Right ventricle myocardium inferior (tissue), 1 donor: ENCODE results near the gene YWHAQ. TPM values are rescaled to one million over a fixed set of nuclear protein-coding genes. Genes with fewer than 3 reads are reported as not detected.
A peak's percentile ranks its signal among the peaks of the same experiment; 100 is the strongest.
"Not testable (repeated sequence)": the region's sequence is repeated elsewhere in the genome, so short reads cannot be mapped to it uniquely, and the experiment has no call there.

ENCODE experiments used
- ATAC-seq: fragments of 200-7000 bp; cut with Tn5 transposase; one replicate; pipeline ENCODE4 v1.9.1; 2020; ENCODE audit warnings: mild to moderate bottlenecking, moderate library complexity
- DNase-seq: peaks from one replicate; pipeline ENCODE4 v3.0.0; 2021; ENCODE audit errors: missing footprints
- intact Hi-C: fragments of 100-400 bp; cut with DNase I; formaldehyde crosslinking; loops from one replicate; pipeline ENCODE4 v1.11.0; 2022
- total RNA-seq: library from RNA; stranded (reverse); fragmentation: NEBNext Ultra II Directional; extraction: Animal tissue kit (Norgen Biotek cat#: 25700); gene quantifications from one replicate; pipeline ENCODE4 v1.2.1, GENCODE V29; 2021
- donor health status: DM: no; HTN: yes; CAD: no; lungs with severe emphysema.

The YWHAQ gene
- total RNA-seq, 1 donor from 2014 or later, result 116 TPM

- ATAC-seq, result peak; percentile 14
- intact Hi-C loops, DNase-seq: not testable (repeated sequence)
These were observed 22.3 kb downstream of the YWHAQ start for GRCh38 chr2:9608491-9608890.

- DNase-seq (no peak), ATAC-seq (no peak)
- intact Hi-C loops, result loop anchor here (5.0 kb wide), 1 partner anchor 45 kb away; the partner anchor contains the start of gene ADAM17
These were observed 28.4 kb downstream of the YWHAQ start for GRCh38 chr2:9602412-9602811.

GRCh38 chr2:9601397-9601796 lies 29.4 kb downstream of the YWHAQ start:
- ATAC-seq, result no peak
- intact Hi-C loops, result loop anchor here (5.0 kb wide), 1 partner anchor 44 kb away; the partner anchor contains the start of gene ADAM17

DNA sequence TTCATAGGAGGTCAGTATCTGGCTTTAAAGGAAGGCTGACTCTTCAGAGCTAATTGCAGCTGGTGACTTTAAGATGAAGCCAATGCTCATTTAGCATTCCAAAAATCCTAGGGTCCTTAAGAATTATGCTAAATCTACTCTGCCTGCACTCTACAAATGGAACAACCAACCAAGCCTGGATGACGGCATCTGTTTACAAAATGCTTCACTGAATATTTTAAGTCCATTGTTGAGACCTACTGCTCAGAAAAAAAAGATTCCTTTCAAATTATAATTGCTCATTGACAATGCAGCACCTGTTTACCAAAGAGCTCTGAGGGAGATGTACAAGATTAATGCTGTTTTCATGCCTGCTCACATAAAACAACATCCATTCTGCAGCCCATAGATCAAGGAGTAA lies 31.4 kb downstream of the YWHAQ start:
- ATAC-seq (no peak), DNase-seq (no peak)
- intact Hi-C loops, result no loop called here

More at GRCh38 chr2:9601397-9601796, 29.4 kb downstream of the YWHAQ start:
- DNase-seq, result no peak

GRCh38 chr2:9596621-9597311 lies 34.0 kb downstream of the YWHAQ start:
- intact Hi-C loops, result no loop called here

DNA sequence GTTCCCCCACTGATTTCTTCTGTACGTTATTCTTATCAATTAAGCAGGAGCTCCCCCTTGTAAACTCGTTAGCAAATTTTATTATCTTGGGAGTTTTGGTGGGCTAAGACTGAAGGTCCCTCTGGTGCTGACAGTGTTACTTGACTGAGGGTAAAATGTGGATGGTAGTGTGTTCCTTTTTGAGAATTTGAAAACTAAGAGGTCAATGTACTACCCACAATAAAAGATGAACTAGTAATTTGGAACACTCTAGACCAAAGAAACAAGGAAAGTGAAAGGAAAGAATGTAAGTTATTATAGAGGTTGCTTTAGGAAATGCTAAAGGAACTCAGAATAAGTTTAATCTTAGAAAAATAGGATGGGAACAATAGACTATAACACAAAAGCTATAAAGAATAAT lies 35.1 kb downstream of the YWHAQ start:
- intact Hi-C loops, result no loop called here
- DNase-seq (no peak), ATAC-seq (no peak)

More at GRCh38 chr2:9596621-9597311, 34.0 kb downstream of the YWHAQ start:
- ATAC-seq (no peak), DNase-seq (no peak)

DNA sequence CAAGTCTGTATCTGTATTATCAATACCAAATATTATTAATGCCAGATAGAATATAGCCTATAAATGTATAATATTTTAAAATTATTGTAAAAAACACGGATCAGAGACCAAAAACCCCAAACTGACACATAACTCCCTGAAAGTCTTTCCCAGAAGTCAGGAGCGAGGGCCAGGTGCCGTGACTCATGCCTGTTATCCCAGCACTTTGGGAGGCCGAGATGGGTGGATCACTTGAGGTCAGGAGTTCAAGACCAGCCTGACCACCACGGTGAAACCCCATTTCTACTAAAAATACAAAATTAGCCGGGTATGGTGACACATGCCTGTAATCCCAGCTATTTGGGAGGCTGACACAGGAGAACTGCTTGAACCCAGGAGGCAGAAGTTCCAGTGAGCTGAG lies 35.5 kb downstream of the YWHAQ start:
- ATAC-seq, DNase-seq, intact Hi-C loops: not testable (repeated sequence)

DNA sequence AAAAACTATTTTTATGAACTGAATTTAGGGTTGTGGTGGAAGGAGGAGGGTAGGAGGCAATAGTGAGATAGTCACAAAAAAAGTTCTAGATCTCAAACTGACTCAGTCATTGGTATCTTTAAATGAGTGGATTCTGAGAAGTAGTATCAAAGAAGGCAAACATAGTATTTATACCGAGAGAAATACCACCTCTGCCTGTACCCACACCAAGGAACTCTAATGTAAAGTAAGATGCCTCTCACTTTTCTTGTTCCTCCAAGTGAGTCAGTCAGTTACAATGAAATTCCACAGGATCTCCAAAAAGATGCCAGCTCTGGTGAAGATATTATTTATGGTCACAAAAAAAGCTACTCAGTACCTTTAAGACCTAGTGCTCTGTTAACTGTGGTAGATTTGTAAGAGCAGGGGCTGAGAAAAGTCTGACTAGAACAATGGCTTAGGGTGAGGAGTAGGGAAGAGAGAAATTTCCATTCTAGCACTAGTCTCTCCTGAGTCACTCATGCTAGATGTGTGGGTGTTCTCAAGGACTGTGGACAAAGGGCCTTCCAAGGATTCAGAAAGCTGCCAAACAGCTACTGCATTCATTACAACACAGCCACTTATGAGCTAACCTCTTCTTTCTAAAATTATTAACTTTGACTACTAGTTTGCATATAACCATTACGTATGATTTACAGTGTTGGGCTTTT lies 36.3 kb downstream of the YWHAQ start:
- DNase-seq, result no peak
- intact Hi-C loops, result no loop called here
- ATAC-seq, result peak; percentile 92

DNA sequence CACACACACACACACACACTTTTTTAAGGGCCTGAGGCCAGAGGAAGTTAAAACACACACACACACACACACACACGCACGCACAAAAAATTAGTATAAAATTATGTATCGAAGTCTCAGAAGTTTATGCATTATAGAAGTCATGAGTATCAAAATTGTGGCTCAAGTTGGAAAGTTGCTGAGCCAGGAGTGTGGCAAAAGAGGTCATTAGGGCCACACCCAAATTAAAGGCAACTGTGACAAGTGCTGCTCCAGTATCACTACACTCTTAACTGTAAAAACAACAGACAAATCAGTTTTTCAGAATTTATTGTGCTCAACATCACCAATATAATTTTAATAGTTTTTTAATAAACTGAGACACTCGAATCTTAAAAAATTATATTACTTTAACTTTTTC lies 36.9 kb downstream of the YWHAQ start:
- DNase-seq (no peak), ATAC-seq (peak; percentile 48)
- intact Hi-C loops, result no loop called here

- ATAC-seq, result no peak
- intact Hi-C loops, result no loop called here
These were observed 38.1 kb downstream of the YWHAQ start for GRCh38 chr2:9592699-9593098.

GRCh38 chr2:9590641-9591040 lies 40.2 kb downstream of the YWHAQ start:
- intact Hi-C loops, result no loop called here
- DNase-seq, result no peak
- ATAC-seq, result no peak

More at GRCh38 chr2:9592699-9593098, 38.1 kb downstream of the YWHAQ start:
- DNase-seq, result no peak

DNA sequence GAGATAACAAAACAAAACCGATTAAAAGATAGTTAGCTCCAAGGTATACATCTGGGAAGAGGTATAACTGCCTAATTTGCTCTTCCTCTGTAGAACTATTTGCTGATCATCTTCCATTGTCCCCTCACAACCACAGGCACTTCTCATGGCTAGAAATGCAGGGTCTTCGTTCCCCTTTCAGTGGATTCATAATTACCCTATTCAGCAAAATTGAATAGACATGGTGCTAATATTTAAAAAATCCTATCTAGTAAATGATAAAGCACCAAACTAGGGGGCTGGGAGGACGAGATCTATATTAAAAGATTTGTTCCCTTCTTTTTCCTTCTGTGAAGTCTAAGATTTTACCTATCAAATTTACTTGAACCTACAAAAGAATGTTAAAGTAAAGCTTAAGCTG lies 44.3 kb downstream of the YWHAQ start:
- ATAC-seq (no peak), DNase-seq (no peak)
- intact Hi-C loops, result no loop called here

GRCh38 chr2:9585486-9585885 lies 45.3 kb downstream of the YWHAQ start:
- intact Hi-C loops, result no loop called here
- DNase-seq (no peak), ATAC-seq (no peak)

- intact Hi-C loops, DNase-seq, ATAC-seq: not testable (repeated sequence)
These were observed 45.9 kb downstream of the YWHAQ start for GRCh38 chr2:9584902-9585301.

- intact Hi-C loops, result no loop called here
- no peak for DNase-seq
- ATAC-seq, result no peak
These were observed 48.2 kb downstream of the YWHAQ start for GRCh38 chr2:9582624-9583023.

- intact Hi-C loops, result no loop called here
- DNase-seq (no peak), ATAC-seq (peak; percentile 66)
These were observed 52.1 kb downstream of the YWHAQ start for GRCh38 chr2:9578467-9579235.

GRCh38 chr2:9574331-9574730 lies 56.5 kb downstream of the YWHAQ start:
- intact Hi-C loops, result no loop called here
- ATAC-seq, result no peak

GRCh38 chr2:9573840-9574239 lies 57.0 kb downstream of the YWHAQ start:
- no peak for ATAC-seq
- intact Hi-C loops, result no loop called here
- DNase-seq, result no peak

More at GRCh38 chr2:9574331-9574730, 56.5 kb downstream of the YWHAQ start:
- DNase-seq, result no peak

- ATAC-seq, result no peak
- no peak for DNase-seq
- intact Hi-C loops, result no loop called here
These were observed 57.6 kb downstream of the YWHAQ start for GRCh38 chr2:9573013-9573720.
